Measurements from ENCODE around the gene ATF7IP2. TPM values are rescaled to one million over a fixed set of nuclear protein-coding genes. Genes with fewer than 3 reads are reported as not detected.

ATF7IP2 gene
- total RNA-seq, 4 donors from 2014 or later = 15.5 to 32.8 (median 28.3) TPM

DNA sequence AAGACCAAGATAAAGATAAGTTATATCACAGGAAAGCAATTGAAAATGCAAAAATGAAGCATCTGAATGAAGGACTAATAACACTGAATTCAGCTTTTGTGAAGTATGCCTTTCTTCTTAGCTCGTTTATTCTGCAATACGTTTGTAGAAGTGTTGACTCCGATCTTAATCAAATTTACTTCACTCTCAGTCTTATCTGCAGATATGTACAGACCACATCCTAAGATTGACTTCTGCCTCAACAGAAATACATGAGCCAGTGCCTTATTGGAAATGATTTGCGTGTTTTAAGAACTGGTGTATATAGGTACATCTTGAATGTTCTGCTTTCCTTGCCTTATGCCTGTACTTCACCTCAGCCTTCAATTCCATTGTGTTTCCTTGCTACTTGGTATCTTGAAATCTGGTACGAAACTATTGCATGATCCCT is 1.3 kb downstream of the ATF7IP2 start:
- H3K27me3 ChIP-seq = no peaks in the 10 kb centered on the region
- TF ChIP-seq POLR2A (IDR thresholded peaks at IDR 0.05) = no peak
- TF ChIP-seq, protein P1, sequence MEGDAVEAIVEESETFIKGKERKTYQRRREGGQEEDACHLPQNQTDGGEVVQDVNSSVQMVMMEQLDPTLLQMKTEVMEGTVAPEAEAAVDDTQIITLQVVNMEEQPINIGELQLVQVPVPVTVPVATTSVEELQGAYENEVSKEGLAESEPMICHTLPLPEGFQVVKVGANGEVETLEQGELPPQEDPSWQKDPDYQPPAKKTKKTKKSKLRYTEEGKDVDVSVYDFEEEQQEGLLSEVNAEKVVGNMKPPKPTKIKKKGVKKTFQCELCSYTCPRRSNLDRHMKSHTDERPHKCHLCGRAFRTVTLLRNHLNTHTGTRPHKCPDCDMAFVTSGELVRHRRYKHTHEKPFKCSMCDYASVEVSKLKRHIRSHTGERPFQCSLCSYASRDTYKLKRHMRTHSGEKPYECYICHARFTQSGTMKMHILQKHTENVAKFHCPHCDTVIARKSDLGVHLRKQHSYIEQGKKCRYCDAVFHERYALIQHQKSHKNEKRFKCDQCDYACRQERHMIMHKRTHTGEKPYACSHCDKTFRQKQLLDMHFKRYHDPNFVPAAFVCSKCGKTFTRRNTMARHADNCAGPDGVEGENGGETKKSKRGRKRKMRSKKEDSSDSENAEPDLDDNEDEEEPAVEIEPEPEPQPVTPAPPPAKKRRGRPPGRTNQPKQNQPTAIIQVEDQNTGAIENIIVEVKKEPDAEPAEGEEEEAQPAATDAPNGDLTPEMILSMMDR (IDR thresholded peaks at IDR 0.05) = no peak

DNA sequence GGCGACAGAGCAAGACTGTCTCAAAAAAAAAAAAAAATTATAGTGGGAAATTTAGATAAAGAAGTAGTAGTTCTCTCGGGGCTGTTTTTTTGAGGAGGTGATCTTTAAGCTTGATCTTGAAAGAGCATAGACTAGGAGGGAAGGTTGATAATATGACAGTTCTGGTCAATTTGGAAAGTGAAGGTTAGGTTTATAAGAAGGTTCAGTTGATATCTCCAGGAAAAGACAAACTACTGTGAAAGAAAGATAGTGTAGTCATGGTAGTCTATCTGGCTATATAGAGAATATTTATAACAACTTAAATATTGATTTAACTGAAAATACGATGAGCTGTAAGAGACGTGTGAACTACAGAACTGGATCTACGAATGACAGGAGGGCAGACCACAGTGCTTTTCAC is 3.1 kb downstream of the ATF7IP2 start:
- no peaks in the 10 kb centered on the region for H3K27me3 ChIP-seq
- no peaks in the 10 kb centered on the region for H3K36me3 ChIP-seq
- intact Hi-C loops (cut with DNase I) = no loop called here
- TF ChIP-seq POLR2A (IDR thresholded peaks at IDR 0.05) = no peak
- TF ChIP-seq, protein P1 (IDR thresholded peaks at IDR 0.05) = no peak
- no peak for DNase-seq
- no peak overlapping the region for H3K4me3 ChIP-seq (replicated peaks in 1 of 3)
- H3K9me3 ChIP-seq = no peaks in the 10 kb centered on the region
- H3K27ac ChIP-seq = no peak overlapping the region
- H3K4me1 ChIP-seq = peaks cover 5 to 8% of the 10 kb centered on the region in 2 donors
- 94 to 96% methylated on average over 5 of the region's 5 CpGs for WGBS, 2 donors

More for the DNA sequence above, 1.3 kb downstream of the ATF7IP2 start:
- no peaks in the 10 kb centered on the region for H3K36me3 ChIP-seq
- no peak for DNase-seq
- H3K4me1 ChIP-seq = peaks cover 5 to 8% of the 10 kb centered on the region in 2 donors
- intact Hi-C loops (cut with DNase I) = no loop called here
- WGBS, 2 donors = 81 to 84% methylated on average over 5 of the region's 5 CpGs
- no peaks in the 10 kb centered on the region for H3K9me3 ChIP-seq
- H3K4me3 ChIP-seq (replicated peaks in 1 of 3) = peak overlapping the region in 1 of 3 donors; percentile 42
- H3K27ac ChIP-seq = no peak overlapping the region

GRCh38 chr16:10390330-10390729 is 4.5 kb downstream of the ATF7IP2 start:
- intact Hi-C loops (cut with DNase I) = no loop called here
- Histone ChIP-seq H3K4me1 (peaks cover 5 to 8% of the 10 kb centered on the region in 2 donors), H3K27ac (no peak overlapping the region), H3K9me3 (no peaks in the 10 kb centered on the region), H3K4me3 (replicated peaks in 1 of 3) (no peak overlapping the region), H3K36me3 (no peaks in the 10 kb centered on the region), H3K27me3 (no peaks in the 10 kb centered on the region)
- no peak for TF ChIP-seq POLR2A (IDR thresholded peaks at IDR 0.05)
- TF ChIP-seq, protein P1 (IDR thresholded peaks at IDR 0.05) = no peak
- DNase-seq = no peak

GRCh38 chr16:10390867-10391266 is 5.0 kb downstream of the ATF7IP2 start:
- no peak for DNase-seq
- 96% methylated on average over 5 of the region's 5 CpGs for WGBS, 2 donors
- no peaks in the 10 kb centered on the region for H3K27me3 ChIP-seq
- H3K9me3 ChIP-seq = no peaks in the 10 kb centered on the region
- no peak overlapping the region for H3K4me3 ChIP-seq (replicated peaks in 1 of 3)
- no peaks in the 10 kb centered on the region for H3K36me3 ChIP-seq
- TF ChIP-seq POLR2A (IDR thresholded peaks at IDR 0.05) = no peak
- TF ChIP-seq, protein P1 (IDR thresholded peaks at IDR 0.05) = no peak
- intact Hi-C loops (cut with DNase I) = no loop called here
- peaks cover 5 to 8% of the 10 kb centered on the region in 2 donors for H3K4me1 ChIP-seq
- no peak overlapping the region for H3K27ac ChIP-seq

GRCh38 chr16:10391339-10391738 is 5.5 kb downstream of the ATF7IP2 start:
- H3K4me1 ChIP-seq = peaks cover 5 to 8% of the 10 kb centered on the region in 2 donors
- no peaks in the 10 kb centered on the region for H3K36me3 ChIP-seq
- intact Hi-C loops (cut with DNase I) = no loop called here
- H3K9me3 ChIP-seq = no peaks in the 10 kb centered on the region
- no peak overlapping the region for H3K27ac ChIP-seq
- H3K4me3 ChIP-seq (replicated peaks in 1 of 3) = no peak overlapping the region
- TF ChIP-seq, protein P1 (IDR thresholded peaks at IDR 0.05) = no peak
- TF ChIP-seq POLR2A (IDR thresholded peaks at IDR 0.05) = no peak
- WGBS, 2 donors = 96 to 99% methylated on average over 3 of the region's 3 CpGs
- DNase-seq = no peak
- H3K27me3 ChIP-seq = no peaks in the 10 kb centered on the region

Measured in thyroid gland (tissue), 4 donors.